Peyer's patch (tissue), 4 donors: ENCODE measurements around the gene EPM2AIP1.

Experiments
- POLR2A ChIP-seq, 2 donors: fragments of 450-650 bp; IDR thresholded peaks; one replicate each; pipeline ENCODE4 v1.5.1; 2017; ENCODE audit warnings: antibody characterized with exemption in 2 of 2, mild to moderate bottlenecking in 2 of 2, moderate library complexity in 2 of 2
- TF ChIP-seq, protein P1 (sequence below), 6 experiments: fragments of 450-650 bp in 4 of 6; fragments of 200-600 bp in 2 of 6; sonication (generic) in 1 of 6; IDR thresholded peaks; one replicate each; pipeline ENCODE4 v1.5.1; 2017 to 2019; ENCODE audit warnings: antibody characterized with exemption in 6 of 6, mild to moderate bottlenecking in 3 of 6, moderate library complexity in 1 of 6

DNA sequence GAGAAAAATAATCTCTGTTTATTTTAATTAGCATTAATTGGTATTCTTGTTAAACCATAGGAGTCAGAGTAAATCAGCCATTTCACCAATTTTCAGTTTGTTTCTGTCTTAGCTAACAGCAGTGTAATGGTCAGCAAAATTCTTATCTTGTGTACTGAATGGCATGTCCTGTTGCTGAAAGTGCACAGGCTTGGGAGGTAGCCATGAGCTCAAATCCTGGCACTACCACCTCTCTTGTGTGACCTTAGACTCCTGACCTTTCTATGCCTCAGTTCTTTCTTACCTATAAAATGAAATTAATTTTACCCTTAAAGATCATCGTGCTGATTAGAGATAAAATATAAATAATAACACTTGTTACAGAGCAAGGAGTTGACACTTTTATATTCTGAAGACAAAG lies 36.2 kb upstream of the EPM2AIP1 start:
- TF ChIP-seq, protein P1, sequence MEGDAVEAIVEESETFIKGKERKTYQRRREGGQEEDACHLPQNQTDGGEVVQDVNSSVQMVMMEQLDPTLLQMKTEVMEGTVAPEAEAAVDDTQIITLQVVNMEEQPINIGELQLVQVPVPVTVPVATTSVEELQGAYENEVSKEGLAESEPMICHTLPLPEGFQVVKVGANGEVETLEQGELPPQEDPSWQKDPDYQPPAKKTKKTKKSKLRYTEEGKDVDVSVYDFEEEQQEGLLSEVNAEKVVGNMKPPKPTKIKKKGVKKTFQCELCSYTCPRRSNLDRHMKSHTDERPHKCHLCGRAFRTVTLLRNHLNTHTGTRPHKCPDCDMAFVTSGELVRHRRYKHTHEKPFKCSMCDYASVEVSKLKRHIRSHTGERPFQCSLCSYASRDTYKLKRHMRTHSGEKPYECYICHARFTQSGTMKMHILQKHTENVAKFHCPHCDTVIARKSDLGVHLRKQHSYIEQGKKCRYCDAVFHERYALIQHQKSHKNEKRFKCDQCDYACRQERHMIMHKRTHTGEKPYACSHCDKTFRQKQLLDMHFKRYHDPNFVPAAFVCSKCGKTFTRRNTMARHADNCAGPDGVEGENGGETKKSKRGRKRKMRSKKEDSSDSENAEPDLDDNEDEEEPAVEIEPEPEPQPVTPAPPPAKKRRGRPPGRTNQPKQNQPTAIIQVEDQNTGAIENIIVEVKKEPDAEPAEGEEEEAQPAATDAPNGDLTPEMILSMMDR (IDR thresholded peaks at IDR 0.05) = no peak
- no peak for TF ChIP-seq POLR2A (IDR thresholded peaks at IDR 0.05)
